DND-41 (cell line): ENCODE data around the gene SPDYE2B.
"Not testable (repeated sequence)": the region's sequence is repeated elsewhere in the genome, so short reads cannot be mapped to it uniquely, and the experiment has no call there.

Experiments
- ATAC-seq: fragments of 200-7000 bp; cut with Tn5 transposase; 3 replicates; pipeline ENCODE4 v1.9.1; 2021; ENCODE audit warnings: low read depth; ENCODE audit not compliant: insufficient read depth
- DNase-seq: peaks from one replicate; pipeline ENCODE4 v3.0.0-alpha.2; 2020
- H2AFZ ChIP-seq: 2 replicates; pipeline ENCODE4 v1.6.0; 2012; ENCODE audit warnings: low read depth, low read length
- H3K27ac ChIP-seq: 2 replicates; pipeline ENCODE4 v1.5.1; 2012; ENCODE audit warnings: low read length, inconsistent platforms
- H3K27me3 ChIP-seq: fragments of 200-600 bp; sonication (generic); 2 replicates; pipeline ENCODE4 v1.6.0; 2012; ENCODE audit warnings: low read length, mild to moderate bottlenecking, inconsistent platforms; ENCODE audit not compliant: insufficient read depth, poor library complexity
- H3K36me3 ChIP-seq: 2 replicates; pipeline ENCODE4 v1.5.1; 2012; ENCODE audit warnings: low read length, inconsistent platforms; ENCODE audit not compliant: insufficient read depth
- H3K4me1 ChIP-seq: 2 replicates; pipeline ENCODE4 v1.5.1; 2012; ENCODE audit warnings: mild to moderate bottlenecking, low read length; ENCODE audit not compliant: insufficient read depth
- H3K4me2 ChIP-seq: 2 replicates; pipeline ENCODE4 v1.6.0; 2012; ENCODE audit warnings: mild to moderate bottlenecking, moderate library complexity, low read length, inconsistent platforms; ENCODE audit not compliant: insufficient read depth
- H3K4me3 ChIP-seq, 2 experiments: fragments of 200-600 bp in 1 of 2; shearing (Covaris generic) in 1 of 2; 2 replicates each; pipeline ENCODE4 v1.5.1; 2012 to 2016; ENCODE audit warnings: inconsistent platforms in 2 of 2, low read length in 2 of 2, mild to moderate bottlenecking in 2 of 2, low read depth in 1 of 2, moderate library complexity in 1 of 2
- H3K79me2 ChIP-seq: 2 replicates; pipeline ENCODE4 v1.6.0; 2012; ENCODE audit warnings: low read length, inconsistent platforms; ENCODE audit not compliant: insufficient read depth
- H3K9ac ChIP-seq: 2 replicates; pipeline ENCODE4 v1.6.0; 2012; ENCODE audit warnings: low read depth, mild to moderate bottlenecking, inconsistent platforms, low read length, moderate library complexity
- H3K9me3 ChIP-seq: 2 replicates; pipeline ENCODE4 v1.5.1; 2012; ENCODE audit warnings: low read length, moderate library complexity, mild to moderate bottlenecking, inconsistent platforms; ENCODE audit not compliant: insufficient read depth, severe bottlenecking
- H4K20me1 ChIP-seq: 2 replicates; pipeline ENCODE4 v1.6.0; 2012; ENCODE audit warnings: low read length; ENCODE audit not compliant: insufficient read depth

Gene SPDYE2B

GRCh38 chr7:102664765-102665164 is 14.6 kb downstream of the SPDYE2B start:
- H3K79me2 ChIP-seq, H3K9me3 ChIP-seq, H4K20me1 ChIP-seq, ATAC-seq, H2AFZ ChIP-seq, H3K27me3 ChIP-seq, DNase-seq, H3K4me2 ChIP-seq, H3K27ac ChIP-seq, H3K9ac ChIP-seq, H3K4me3 ChIP-seq, H3K4me1 ChIP-seq, H3K36me3 ChIP-seq: not testable (repeated sequence)

GRCh38 chr7:102666850-102667249 is 16.7 kb downstream of the SPDYE2B start:
- H3K9ac ChIP-seq, H3K27ac ChIP-seq, DNase-seq, H3K79me2 ChIP-seq, H2AFZ ChIP-seq, H3K36me3 ChIP-seq, H3K9me3 ChIP-seq, ATAC-seq, H3K4me2 ChIP-seq, H3K4me1 ChIP-seq, H3K27me3 ChIP-seq, H3K4me3 ChIP-seq, H4K20me1 ChIP-seq: not testable (repeated sequence)

- not testable (repeated sequence) for H3K36me3 ChIP-seq, H3K4me2 ChIP-seq, H3K27me3 ChIP-seq, H3K79me2 ChIP-seq, ATAC-seq, H3K9me3 ChIP-seq, H3K4me3 ChIP-seq, H3K4me1 ChIP-seq, H2AFZ ChIP-seq, H3K27ac ChIP-seq, H4K20me1 ChIP-seq, DNase-seq, H3K9ac ChIP-seq
Measured at GRCh38 chr7:102667523-102667922, 17.4 kb downstream of the SPDYE2B start.

- ATAC-seq: peak; percentile 84
- H4K20me1 ChIP-seq, H3K4me2 ChIP-seq, H3K9me3 ChIP-seq, H3K79me2 ChIP-seq, H3K36me3 ChIP-seq, H3K9ac ChIP-seq, H3K27me3 ChIP-seq, H3K4me3 ChIP-seq, H3K4me1 ChIP-seq, H2AFZ ChIP-seq, H3K27ac ChIP-seq, DNase-seq: not testable (repeated sequence)
Measured at GRCh38 chr7:102671166-102671955, 21.2 kb downstream of the SPDYE2B start, which contains the start of gene POLR2J2. Gene POLR2J2, minus strand, starts transcription at chr7:102671663. Its CDS starts 62 bp downstream, at chr7:102671601.

GRCh38 chr7:102671956-102672307 is 21.8 kb downstream of the SPDYE2B start:
- DNase-seq, H4K20me1 ChIP-seq, H3K9ac ChIP-seq, H3K79me2 ChIP-seq, H3K27me3 ChIP-seq, H3K4me2 ChIP-seq, H3K27ac ChIP-seq, H2AFZ ChIP-seq, H3K36me3 ChIP-seq, H3K9me3 ChIP-seq, H3K4me1 ChIP-seq, H3K4me3 ChIP-seq: not testable (repeated sequence)
- ATAC-seq: peak; percentile 57

- H3K4me3 ChIP-seq, DNase-seq, H3K36me3 ChIP-seq, H3K9me3 ChIP-seq, H3K9ac ChIP-seq, H3K79me2 ChIP-seq, H3K4me1 ChIP-seq, H3K27me3 ChIP-seq, H4K20me1 ChIP-seq, ATAC-seq, H2AFZ ChIP-seq, H3K4me2 ChIP-seq, H3K27ac ChIP-seq: not testable (repeated sequence)
Measured at GRCh38 chr7:102673447-102674067, 23.4 kb downstream of the SPDYE2B start.

- not testable (repeated sequence) for H3K4me3 ChIP-seq, H3K79me2 ChIP-seq, H3K9me3 ChIP-seq, H3K9ac ChIP-seq, ATAC-seq, H3K4me1 ChIP-seq, H4K20me1 ChIP-seq, H3K4me2 ChIP-seq, H3K27me3 ChIP-seq, H3K27ac ChIP-seq, H3K36me3 ChIP-seq, DNase-seq, H2AFZ ChIP-seq
Measured at GRCh38 chr7:102675545-102675944, 25.4 kb downstream of the SPDYE2B start.

GRCh38 chr7:102680780-102681179 is 30.7 kb downstream of the SPDYE2B start:
- not testable (repeated sequence) for H3K27me3 ChIP-seq, H3K4me3 ChIP-seq, H3K4me2 ChIP-seq, H3K27ac ChIP-seq, H2AFZ ChIP-seq, H3K9me3 ChIP-seq, H4K20me1 ChIP-seq, DNase-seq, H3K9ac ChIP-seq, H3K79me2 ChIP-seq, H3K4me1 ChIP-seq, H3K36me3 ChIP-seq, ATAC-seq
